OCI-LY1 (cell line): ENCODE measurements around the gene NDUFB7.

Source experiments
- EZH2 ChIP-seq: fragments of 200-600 bp; sonication (generic), shearing (Covaris generic); IDR thresholded peaks from 2 replicates; pipeline ENCODE4 v1.8.0; 2017; ENCODE audit warnings: borderline replicate concordance, mixed run types, mild to moderate bottlenecking, antibody characterized with exemption, low read length, moderate library complexity, mixed read lengths
- TF ChIP-seq, protein P1 (sequence below): fragments of 200-600 bp; sonication (generic), shearing (Covaris generic); IDR thresholded peaks from 2 replicates; pipeline ENCODE4 v1.5.1; 2017; ENCODE audit warnings: mild to moderate bottlenecking, antibody characterized with exemption, low read length, moderate library complexity, mixed read lengths

DNA sequence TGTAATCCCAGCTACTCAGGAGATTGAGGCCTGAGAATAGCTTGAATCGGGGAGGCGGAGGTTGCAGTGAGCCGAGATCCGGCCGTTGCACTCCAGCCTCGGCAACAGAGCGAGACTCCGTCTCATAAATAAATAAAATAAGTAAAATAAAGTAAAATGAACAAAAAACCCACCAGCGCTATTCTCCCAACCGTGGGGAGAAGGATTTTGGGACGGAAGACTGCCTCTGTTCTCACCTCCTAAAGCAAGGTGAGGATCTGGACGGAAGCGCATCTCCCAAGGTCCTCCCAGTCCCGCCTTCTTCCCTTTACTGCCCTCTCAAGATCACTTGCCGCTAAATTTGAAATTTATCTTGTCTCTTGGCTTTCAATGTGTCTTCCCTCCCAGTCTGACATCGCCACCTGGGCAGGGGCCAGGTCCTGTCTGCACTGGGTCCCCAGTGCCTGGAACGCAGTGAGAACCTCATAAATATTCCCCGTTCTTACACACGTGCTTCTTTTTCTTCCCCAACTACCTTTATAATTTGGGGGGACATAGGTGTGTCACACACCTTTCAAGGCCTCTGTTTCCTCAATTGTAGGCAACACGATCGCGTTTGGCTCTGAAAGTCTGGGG is 52.5 kb downstream of the NDUFB7 start:
- TF ChIP-seq, protein P1, sequence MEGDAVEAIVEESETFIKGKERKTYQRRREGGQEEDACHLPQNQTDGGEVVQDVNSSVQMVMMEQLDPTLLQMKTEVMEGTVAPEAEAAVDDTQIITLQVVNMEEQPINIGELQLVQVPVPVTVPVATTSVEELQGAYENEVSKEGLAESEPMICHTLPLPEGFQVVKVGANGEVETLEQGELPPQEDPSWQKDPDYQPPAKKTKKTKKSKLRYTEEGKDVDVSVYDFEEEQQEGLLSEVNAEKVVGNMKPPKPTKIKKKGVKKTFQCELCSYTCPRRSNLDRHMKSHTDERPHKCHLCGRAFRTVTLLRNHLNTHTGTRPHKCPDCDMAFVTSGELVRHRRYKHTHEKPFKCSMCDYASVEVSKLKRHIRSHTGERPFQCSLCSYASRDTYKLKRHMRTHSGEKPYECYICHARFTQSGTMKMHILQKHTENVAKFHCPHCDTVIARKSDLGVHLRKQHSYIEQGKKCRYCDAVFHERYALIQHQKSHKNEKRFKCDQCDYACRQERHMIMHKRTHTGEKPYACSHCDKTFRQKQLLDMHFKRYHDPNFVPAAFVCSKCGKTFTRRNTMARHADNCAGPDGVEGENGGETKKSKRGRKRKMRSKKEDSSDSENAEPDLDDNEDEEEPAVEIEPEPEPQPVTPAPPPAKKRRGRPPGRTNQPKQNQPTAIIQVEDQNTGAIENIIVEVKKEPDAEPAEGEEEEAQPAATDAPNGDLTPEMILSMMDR: no peak
- no peak for TF ChIP-seq EZH2
